Adipose tissue (tissue), 3 donors: Measurements from ENCODE around the gene NET1. TPM values are rescaled to one million over a fixed set of nuclear protein-coding genes. Genes with fewer than 3 reads are reported as not detected.
"Not testable (repeated sequence)": the region's sequence is repeated elsewhere in the genome, so short reads cannot be mapped to it uniquely, and the experiment has no call there.

Source experiments
- H3K27ac ChIP-seq: one replicate; pipeline ENCODE4 v1.5.1; 2013; ENCODE audit warnings: low read depth, low read length
- whole genome bisulfite sequencing, 3 donors: extraction: QIAGEN DNeasy Blood & Tissue Kit; methylation state at CpG; one replicate each; pipeline ENCODE4 v1.1.7; 2013; 5-methylcytosine and 5-hydroxymethylcytosine counted together
- polyA plus RNA-seq, 3 donors: library from polyadenylated mRNA; stranded (reverse); fragments of 200-250 nt; gene quantifications; one replicate each; pipeline ENCODE4 v1.2.3, GENCODE V29; 2013
- donor health status: healthy with polysubstance abuse.
- donor health status: Bipolar disorder and iron deficiency.
- donor health status: healthy.

The NET1 gene, protein sequence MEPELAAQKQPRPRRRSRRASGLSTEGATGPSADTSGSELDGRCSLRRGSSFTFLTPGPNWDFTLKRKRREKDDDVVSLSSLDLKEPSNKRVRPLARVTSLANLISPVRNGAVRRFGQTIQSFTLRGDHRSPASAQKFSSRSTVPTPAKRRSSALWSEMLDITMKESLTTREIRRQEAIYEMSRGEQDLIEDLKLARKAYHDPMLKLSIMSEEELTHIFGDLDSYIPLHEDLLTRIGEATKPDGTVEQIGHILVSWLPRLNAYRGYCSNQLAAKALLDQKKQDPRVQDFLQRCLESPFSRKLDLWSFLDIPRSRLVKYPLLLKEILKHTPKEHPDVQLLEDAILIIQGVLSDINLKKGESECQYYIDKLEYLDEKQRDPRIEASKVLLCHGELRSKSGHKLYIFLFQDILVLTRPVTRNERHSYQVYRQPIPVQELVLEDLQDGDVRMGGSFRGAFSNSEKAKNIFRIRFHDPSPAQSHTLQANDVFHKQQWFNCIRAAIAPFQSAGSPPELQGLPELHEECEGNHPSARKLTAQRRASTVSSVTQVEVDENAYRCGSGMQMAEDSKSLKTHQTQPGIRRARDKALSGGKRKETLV
- 10 to 100 TPM; 32.4 to 96.2 (median 38.6) TPM for polyA plus RNA-seq

DNA sequence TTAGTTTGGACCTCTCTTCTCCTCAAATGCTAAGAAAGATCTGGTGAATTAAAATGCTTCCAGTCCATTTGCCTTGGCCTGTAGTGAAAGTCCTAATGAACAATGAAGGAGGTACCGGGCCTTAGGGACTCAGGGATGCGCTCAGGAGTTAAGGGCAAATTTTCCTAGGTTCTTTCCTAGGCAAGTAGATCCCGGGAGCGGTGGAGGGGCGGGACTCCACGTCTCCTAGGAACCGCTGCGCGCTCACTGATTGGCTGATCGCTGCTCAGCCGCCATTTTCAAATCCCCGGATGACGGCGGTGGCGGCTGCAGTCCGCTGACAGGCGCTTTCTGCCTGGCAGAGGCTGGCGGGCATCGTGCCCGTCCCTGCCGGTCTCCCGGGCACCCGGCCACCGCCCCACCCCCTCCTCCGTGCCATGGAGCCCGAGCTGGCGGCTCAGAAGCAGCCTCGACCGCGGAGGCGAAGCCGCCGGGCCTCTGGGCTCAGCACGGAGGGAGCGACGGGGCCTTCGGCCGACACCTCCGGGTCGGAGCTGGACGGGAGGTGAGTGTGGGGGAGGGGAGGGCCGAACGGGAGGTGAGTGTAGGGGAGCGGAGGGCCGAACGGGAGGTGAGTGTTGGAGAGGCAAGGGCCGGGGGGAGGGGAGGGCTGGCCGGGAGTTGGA, at the start of gene NET1:
Gene NET1 (plus strand): TSS at position 281 of the 665 bp plus-strand sequence. CDS start 136 bp downstream, at position 417.
- 0 to 2% (median 1%) methylated on average over 35 to 48 of the region's 48 CpGs for WGBS, 3 donors
- H3K27ac ChIP-seq: no peak within 1 kb of the TSS

DNA sequence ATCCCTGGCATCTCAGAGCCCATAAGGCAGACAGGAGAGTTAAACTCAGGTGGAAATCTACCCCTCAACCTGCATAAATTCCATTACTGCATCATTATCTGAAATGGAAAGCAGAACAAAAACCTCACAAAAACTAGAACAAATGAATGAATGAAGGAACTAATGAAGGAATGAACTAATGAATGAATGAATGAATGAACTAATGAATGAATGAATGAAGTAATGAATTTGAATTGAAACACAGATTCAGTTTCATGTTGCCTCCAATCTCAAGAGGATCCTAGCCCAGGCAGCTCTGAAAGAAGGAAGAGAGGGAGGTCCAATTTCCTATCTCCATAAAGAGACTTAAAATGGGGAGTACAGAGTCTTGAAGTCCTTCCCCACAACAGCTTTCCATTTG, 49.5 kb upstream of the NET1 start:
- no peak overlapping the region for H3K27ac ChIP-seq

DNA sequence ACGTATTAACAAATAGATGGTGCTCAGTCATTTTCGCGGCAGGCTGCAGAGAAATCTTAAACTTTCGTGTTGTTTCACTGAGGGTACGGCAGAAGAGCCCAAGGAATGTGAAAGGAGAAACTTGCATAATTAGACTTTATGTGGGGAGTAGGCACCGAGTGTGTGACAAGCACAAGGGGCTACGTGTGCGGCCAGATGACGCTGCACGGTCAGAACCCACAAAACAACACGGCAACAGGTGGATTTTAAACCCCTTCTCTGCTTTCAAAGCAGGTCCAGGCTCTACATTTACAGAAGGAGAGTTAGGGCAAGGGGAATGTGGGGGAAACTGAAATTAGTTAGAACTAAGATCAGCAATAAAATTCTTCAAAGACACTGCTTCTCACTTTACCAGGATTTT, 48.0 kb upstream of the NET1 start:
- WGBS, 3 donors: 77 to 91% (median 85%) methylated on average over 11 of the region's 11 CpGs
- H3K27ac ChIP-seq: no peak overlapping the region

DNA sequence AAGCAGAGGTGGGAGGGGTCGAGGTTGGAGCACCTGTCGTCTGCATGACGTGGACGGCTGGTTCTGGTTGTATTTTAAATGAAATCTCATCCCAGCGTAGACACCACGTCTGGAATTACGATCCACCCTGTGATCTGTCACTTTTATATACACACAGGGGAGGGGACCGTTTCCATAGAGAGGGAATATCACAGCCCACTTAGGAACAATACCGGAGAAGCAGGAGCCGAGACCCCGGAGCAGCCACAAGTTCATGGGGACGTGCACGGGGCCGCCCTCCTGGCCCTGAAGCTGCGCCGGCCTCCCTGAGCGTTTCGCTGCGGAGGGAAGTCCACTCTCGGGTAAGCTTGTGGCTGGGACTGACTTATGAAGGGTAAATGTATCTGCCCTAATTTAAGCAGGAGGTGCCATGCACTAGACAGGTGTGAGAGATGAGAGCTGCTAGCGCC, 47.4 kb upstream of the NET1 start, which contains the start of gene UCN3:
Gene UCN3 (plus strand): TSS at position 77 of the 449 bp plus-strand sequence. CDS start 8,755 bp downstream, outside the sequence.
- H3K27ac ChIP-seq: no peak within 1 kb of the TSS
- WGBS, 3 donors: 36 to 74% (median 54%) methylated on average over 21 of the region's 21 CpGs

DNA sequence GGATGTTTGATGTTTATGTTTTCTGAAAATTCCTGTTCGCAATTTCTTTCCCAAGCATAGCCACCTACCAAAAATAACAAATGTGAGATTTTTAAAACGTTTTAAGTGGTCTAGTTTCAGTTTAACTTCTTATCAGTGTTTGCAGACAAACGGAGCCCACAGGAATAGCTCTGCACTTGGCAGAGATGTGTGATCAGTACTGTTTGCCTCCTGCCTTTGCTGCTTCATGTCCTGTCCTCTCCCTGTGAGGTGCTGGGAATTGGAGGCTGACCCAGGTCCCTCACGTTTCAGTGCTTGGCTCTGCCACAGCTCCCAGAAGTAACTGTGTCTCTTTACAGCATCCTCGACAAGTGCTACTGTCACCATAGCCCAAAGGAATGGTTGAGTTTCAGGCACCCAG, 46.4 kb upstream of the NET1 start:
- no peak overlapping the region for H3K27ac ChIP-seq
- WGBS, 3 donors: 21 to 29% (median 27%) methylated on average over 5 of the region's 5 CpGs

DNA sequence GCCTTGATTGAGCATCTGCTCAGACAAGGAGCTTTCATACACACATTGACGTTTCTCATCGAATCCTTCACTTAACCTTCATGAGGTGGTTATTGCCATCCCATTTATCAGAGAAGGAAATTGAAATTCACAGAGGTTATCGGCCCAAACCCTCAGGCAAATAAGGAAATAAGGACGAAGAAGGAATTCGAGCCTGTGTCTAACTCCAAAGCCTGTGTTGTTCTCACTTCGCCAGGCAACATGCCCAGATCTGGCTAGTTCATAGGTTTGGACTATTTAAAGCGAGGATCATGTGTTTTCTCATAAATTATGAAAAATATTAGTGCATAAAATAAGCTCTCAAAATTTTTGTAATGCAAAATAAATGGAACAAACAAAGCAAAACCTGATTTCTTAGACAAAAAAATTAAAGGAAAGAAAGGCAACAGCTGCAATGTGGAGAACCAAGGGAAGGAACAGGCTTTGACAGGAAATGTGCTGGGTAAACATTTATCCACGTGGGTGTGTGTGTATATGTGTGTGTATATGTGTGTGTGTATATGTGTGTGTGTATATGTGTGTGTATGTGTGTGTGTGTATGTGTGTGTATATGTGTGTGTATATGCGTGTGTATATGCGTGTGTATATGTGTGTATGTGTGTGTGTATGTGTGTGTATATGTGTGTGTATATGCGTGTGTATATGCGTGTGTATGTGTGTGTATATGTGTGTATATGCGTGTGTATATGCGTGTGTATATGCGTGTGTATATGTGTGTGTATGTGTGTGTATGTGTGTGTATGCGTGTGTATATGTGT, 42.8 kb upstream of the NET1 start:
- no peak overlapping the region for H3K27ac ChIP-seq
- WGBS, 3 donors: 56 to 80% (median 78%) methylated on average over 16 of the region's 16 CpGs

DNA sequence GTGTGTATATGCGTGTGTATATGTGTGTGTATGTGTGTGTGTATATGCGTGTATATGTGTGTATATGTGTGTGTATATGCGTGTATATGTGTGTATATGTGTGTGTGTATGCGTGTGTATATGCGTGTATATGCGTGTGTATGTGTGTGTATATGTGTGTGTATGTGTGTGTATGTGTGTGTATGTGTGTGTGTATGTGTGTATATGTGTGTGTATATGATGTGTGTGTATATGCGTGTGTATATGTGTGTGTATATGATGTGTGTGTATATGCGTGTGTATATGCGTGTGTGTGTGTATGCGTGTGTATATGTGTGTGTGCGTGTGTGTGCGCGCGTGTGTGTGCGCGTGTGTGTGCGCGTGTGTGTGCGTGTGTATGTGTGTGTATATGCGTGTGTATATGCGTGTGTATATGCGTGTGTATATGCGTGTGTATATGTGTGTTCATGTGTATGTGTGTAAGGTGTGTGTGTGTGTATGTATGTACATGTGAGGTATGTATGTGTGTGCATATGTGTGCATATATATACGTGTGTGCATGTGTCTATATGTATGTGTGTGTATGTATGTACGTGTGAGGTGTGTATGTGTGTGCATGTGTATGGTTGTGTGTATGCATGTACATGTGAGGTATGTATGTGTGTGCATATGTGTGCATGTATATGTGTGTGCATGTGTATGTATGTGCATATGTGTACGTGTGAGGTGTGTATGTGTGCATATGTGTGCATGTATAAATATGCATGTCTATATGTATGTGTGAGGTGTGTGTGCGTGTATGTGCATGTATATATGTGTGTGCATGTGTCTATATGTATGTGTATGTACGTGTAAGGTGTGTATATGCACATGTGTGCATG, 41.6 kb upstream of the NET1 start:
- WGBS, 3 donors: 76 to 91% (median 91%) methylated on average over 28 of the region's 28 CpGs
- H3K27ac ChIP-seq: no peak overlapping the region

DNA sequence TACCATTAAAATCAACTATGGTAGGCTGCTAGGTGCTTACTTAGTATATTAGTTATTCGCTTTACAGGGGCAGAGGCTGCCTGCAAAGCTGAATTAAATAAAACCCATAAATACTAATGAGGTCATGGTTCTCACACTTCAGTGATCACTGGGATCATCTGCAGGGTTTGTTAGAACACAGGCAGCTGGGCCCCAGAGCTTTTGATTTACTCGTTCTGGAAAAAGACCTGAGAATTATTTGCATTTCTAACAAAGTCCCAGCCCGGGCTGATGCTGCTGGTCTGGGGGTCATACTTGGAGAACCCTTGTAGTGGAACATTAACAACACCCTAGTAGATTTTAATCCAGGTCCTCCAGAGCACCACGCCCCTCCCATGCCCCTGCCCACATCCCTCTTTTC, 39.0 kb upstream of the NET1 start:
- no peak overlapping the region for H3K27ac ChIP-seq
- 70 to 87% (median 86%) methylated on average over 4 of the region's 4 CpGs for WGBS, 3 donors

DNA sequence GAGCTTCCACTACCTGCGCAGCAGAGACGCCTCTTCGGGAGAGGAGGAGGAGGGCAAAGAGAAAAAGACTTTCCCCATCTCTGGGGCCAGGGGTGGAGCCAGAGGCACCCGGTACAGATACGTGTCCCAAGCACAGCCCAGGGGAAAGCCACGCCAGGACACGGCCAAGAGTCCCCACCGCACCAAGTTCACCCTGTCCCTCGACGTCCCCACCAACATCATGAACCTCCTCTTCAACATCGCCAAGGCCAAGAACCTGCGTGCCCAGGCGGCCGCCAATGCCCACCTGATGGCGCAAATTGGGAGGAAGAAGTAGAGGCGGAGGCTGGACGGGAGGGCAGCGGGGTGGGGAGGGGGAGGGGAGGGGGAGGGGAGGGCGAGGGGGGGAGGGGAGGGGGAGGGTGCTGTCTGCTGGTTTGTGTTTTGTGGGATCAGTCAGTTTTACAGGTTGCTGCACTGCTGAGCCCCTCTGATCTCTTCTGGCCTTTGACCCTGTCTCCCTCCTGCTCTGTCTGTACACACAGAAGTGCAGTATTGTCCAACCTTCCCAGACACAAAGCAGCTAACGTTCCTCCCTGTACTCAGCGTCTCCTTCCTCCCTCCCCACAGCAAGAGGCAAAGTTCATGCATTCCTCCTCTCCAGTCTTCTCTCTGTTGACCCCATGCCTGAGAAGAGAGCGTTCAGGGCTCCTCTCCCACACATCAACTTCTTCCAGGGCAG, 38.3 kb upstream of the NET1 start:
- 79 to 88% (median 87%) methylated on average over 18 to 20 of the region's 22 CpGs for WGBS, 3 donors
- no peak overlapping the region for H3K27ac ChIP-seq

DNA sequence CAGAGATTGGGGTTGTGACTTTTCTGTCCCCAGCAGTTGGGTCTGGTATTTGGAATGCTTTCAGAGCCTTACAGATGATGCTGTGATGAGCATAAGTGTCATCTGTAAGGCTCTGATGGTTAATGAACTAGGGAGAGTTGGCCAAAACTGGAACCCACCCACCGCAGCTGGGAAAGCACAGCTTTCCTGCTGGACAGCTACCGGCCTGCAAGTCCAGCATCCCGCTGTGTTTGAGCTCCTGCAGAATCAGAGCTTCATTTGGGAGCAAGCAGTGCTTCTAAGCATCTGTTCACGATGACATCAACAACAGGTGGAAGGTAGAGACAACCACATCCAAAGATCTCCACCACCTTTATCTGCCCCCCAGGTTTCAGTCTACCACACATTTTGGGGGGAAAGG, 35.9 kb upstream of the NET1 start:
- H3K27ac ChIP-seq: no peak overlapping the region
- WGBS, 3 donors: 61 to 68% (median 67%) methylated on average over 4 of the region's 4 CpGs

DNA sequence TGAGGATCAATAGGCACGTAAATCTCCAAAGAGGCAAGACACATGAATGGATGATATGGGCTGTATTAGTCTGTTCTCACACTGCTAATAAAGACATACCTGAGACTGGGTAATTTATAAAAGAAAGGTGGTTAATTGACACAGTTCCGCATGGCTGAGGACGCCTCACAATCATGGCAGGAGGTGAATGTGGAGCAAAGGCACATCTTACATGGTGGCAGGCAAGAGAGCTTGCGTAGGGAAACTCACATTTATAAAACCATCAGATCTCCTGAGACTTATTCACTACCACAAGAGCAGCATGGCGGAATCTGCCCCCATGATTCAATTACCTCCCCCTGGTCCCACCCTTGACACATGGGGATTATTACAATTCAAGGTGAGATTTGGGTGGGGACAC, 33.2 kb upstream of the NET1 start:
- WGBS, 3 donors: 94 to 98% (median 97%) methylated on average over 5 of the region's 5 CpGs
- H3K27ac ChIP-seq: not testable (repeated sequence)

DNA sequence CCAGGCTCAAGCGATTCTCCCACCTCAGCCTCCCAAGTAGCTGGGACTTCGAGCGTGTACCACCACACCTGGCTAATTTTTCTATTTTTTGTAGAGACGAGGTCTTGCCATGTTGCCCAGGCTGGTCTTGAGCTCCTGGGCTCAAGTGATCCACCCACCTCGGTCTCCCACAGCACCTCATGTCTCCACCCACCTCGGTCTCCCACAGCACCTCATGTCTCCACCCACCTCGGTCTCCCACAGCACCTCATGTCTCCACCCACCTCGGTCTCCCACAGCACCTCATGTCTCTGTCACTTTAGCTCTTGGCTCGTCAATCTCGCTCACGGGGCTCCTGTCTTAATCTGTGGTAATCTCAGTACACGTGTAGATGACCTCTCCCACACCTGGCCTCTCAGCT, 32.0 kb upstream of the NET1 start:
- not testable (repeated sequence) for H3K27ac ChIP-seq
- 81 to 90% (median 87%) methylated on average over 12 of the region's 12 CpGs for WGBS, 3 donors

DNA sequence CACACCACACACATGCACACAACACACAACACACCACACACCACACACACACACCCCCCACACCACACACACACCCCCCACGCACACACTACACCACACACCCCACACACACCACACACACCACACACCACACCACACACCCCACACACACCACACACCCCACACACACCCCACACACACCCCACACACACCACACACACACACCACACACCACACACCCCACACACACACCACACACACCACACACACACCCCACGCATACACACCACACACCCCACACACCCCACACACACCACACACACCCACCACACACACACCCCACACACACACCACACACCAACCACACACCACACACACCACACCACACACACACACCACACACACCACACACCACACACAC, 31.2 kb upstream of the NET1 start:
- 89 to 95% (median 92%) methylated on average over 2 of the region's 2 CpGs for WGBS, 3 donors
- no peak overlapping the region for H3K27ac ChIP-seq

DNA sequence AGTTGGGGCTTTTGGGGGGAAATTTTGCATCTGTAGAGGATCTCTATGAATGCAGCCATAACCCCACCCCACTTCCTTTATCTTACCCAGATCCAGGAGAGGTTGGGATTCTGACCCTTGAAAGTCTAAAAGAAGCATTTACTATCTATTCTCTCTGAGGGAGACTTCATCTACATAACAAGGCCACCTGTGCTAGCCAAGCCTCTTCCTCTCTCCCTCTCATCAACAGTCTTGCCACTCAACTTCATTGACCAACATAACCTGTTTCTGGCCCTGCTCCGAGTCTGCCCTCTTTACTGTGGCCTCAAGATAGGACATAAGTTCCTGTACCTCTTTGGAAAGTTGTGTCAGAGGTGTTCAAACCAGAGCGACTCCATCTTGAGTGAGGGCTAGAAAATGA, 27.1 kb upstream of the NET1 start:
- H3K27ac ChIP-seq: no peak overlapping the region
- 89 to 95% (median 90%) methylated on average over 2 of the region's 2 CpGs for whole genome bisulfite sequencing, 3 donors

DNA sequence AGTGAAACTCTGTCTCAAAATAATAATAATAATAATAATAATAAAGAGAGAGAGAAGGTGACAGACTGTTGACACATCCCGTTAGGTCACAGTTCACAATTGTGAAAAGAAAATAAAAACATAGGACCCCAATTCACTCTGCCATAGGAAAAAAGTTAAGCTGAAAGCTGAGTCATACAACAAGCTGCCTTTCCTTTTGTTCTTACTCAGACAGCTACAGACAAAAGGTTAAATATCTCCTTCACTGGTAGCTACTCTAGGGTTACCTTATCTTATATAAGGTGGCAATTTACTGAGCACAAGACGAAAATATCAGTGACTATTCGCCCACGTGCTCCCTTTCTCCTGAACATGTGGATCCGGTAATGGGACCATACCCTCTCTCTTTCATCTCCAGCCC, 25.2 kb upstream of the NET1 start:
- 85 to 91% (median 91%) methylated on average over 5 of the region's 5 CpGs for WGBS, 3 donors

DNA sequence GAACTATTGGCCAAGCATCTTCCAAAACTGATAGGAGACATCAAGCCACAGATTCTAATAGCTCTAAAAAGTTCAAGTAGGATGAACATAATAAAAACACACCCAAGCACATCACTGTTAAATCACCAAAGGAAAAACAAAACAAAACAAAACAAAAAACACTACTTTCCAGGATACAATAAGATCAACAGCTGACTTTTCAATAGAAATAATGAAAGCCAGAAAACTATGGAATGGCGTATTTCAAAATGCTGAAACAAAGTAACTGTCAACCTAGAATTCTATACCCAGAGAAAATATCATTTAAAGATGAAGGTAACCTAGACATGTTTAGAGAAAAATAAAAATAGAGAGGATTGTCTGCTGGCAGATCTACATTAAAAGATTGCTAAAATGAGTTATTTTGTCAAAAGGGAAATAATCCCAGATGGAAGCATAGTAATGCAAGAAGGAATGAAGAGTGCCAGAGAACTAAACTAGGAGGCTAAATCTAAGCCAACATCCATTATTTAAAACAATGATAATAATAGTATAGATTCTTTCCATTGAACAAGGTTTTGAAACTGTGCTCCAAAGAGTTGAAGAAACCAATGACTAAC, 21.7 kb upstream of the NET1 start:
- H3K27ac ChIP-seq: no peak overlapping the region
- 98 to 100% (median 99%) methylated on average over 1 of the region's 1 CpG for WGBS, 3 donors

More for the DNA sequence above, 25.2 kb upstream of the NET1 start:
- no peak overlapping the region for H3K27ac ChIP-seq

DNA sequence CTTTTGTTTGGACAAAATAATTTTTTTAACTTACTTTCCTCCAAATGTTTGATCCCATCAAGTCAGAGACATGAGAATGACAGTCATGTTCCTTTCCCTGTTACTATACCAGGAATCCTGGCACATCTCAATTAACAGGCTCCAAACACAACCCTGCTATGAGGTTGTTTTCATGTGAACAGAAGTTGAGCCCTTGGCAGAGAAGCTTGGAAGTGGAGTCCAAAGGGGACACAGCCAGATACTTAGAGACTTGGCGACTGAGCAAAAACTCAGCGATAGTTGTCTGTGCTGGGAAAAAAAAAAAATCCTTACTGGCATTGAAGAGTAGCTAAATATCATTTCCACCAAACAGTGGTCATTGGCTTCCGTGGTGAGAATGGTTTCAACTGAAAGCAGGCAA, 20.6 kb upstream of the NET1 start:
- WGBS, 3 donors: 94% methylated on average over 3 of the region's 3 CpGs
- no peak overlapping the region for H3K27ac ChIP-seq
